Left colon (tissue), 2 donors: Measurements from ENCODE around the gene WHAMM. TPM values are rescaled to one million over a fixed set of nuclear protein-coding genes. Genes with fewer than 3 reads are reported as not detected.
"Not testable (repeated sequence)": the region's sequence is repeated elsewhere in the genome, so short reads cannot be mapped to it uniquely, and the experiment has no call there.

ENCODE experiments used
- ATAC-seq: fragments of 200-7000 bp; cut with Tn5 transposase; one replicate; pipeline ENCODE4 v1.9.1; 2020; ENCODE audit warnings: mild to moderate bottlenecking, moderate library complexity
- DNase-seq, 2 donors: peaks; one replicate each; pipeline ENCODE4 v3.0.0-alpha.2; 2020
- intact Hi-C, 2 donors: fragments of 100-400 bp; cut with DNase I in 1 of 2; cut with micrococcal nuclease in 1 of 2; formaldehyde crosslinking; loops; one replicate each; pipeline versions ENCODE4 v1.11.2 to v1.14.0; 2022; cut with DNase I, micrococcal nuclease
- long read RNA-seq: library from polyadenylated mRNA; unstranded; transcript quantifications from one replicate; pipeline ENCODE4 v2.0.0, GENCODE V29; 2021
- total RNA-seq, 2 donors: library from RNA; stranded (reverse); fragmentation: NEBNext Ultra II Directional; extraction: Animal tissue kit (Norgen Biotek cat#: 25700); gene quantifications; one replicate each; pipeline ENCODE4 v1.2.1, GENCODE V29; 2021
- donor health status: DM: no; HTN: no; CAD: no.
- donor health status: DM: yes; HTN: yes; CAD: no.

Gene WHAMM
- total RNA-seq: 10 to 100 TPM in 1 of 2 donors, 1 to 10 TPM in 1; 9.1 to 11.3 TPM
- long read RNA-seq, full-length matches to known transcripts: 1 of 14 reads
- long read RNA-seq, partial matches to known transcripts: 10 of 14 reads
- long read RNA-seq, other reads (novel, unspliced or antisense): 3 of 14 reads

- intact Hi-C loops: no loop called here
- DNase-seq (peak; percentile 97 to 99), ATAC-seq (peak; percentile 96)
These were observed at the start of gene WHAMM for GRCh38 chr15:82809308-82810060. Gene WHAMM, plus strand, starts transcription at chr15:82809628. Its CDS starts 99 bp downstream, at chr15:82809727.

GRCh38 chr15:82763361-82764116, 45.9 kb upstream of the WHAMM start:
- intact Hi-C loops: no loop called here
- DNase-seq: no peak
- ATAC-seq: no peak

- intact Hi-C loops: no loop called here
- no peak for ATAC-seq
- no peak for DNase-seq
These were observed 45.3 kb upstream of the WHAMM start for GRCh38 chr15:82764117-82764490.

GRCh38 chr15:82764740-82765139, 44.7 kb upstream of the WHAMM start:
- no peak for ATAC-seq
- no peak for DNase-seq
- intact Hi-C loops: no loop called here

GRCh38 chr15:82766201-82766600, 43.2 kb upstream of the WHAMM start:
- DNase-seq, ATAC-seq, intact Hi-C loops: not testable (repeated sequence)

GRCh38 chr15:82767163-82767829, 42.1 kb upstream of the WHAMM start:
- ATAC-seq (no peak), DNase-seq (no peak)
- intact Hi-C loops: no loop called here

- ATAC-seq: no peak
- intact Hi-C loops: no loop called here
These were observed 40.9 kb upstream of the WHAMM start for GRCh38 chr15:82768414-82769054.

GRCh38 chr15:82771789-82772607, 37.4 kb upstream of the WHAMM start:
- no peak for DNase-seq
- intact Hi-C loops: no loop called here
- ATAC-seq: no peak

More at GRCh38 chr15:82768414-82769054, 40.9 kb upstream of the WHAMM start:
- DNase-seq: no peak

- no peak for DNase-seq
- intact Hi-C loops: no loop called here
- no peak for ATAC-seq
These were observed 34.9 kb upstream of the WHAMM start for GRCh38 chr15:82774496-82774895.

GRCh38 chr15:82778755-82779154, 30.7 kb upstream of the WHAMM start:
- no peak for ATAC-seq
- no peak for DNase-seq

GRCh38 chr15:82781349-82781748, 28.1 kb upstream of the WHAMM start:
- no peak for DNase-seq
- ATAC-seq: no peak
- intact Hi-C loops: no loop called here

More at GRCh38 chr15:82778755-82779154, 30.7 kb upstream of the WHAMM start:
- intact Hi-C loops: no loop called here

GRCh38 chr15:82788496-82788895, 20.9 kb upstream of the WHAMM start:
- DNase-seq: no peak
- intact Hi-C loops: no loop called here
- no peak for ATAC-seq

- intact Hi-C loops: no loop called here
- DNase-seq: no peak
- ATAC-seq: no peak
These were observed 19.9 kb upstream of the WHAMM start for GRCh38 chr15:82789491-82789890.

- DNase-seq: peak; percentile 21 to 46
- peak; percentile 97 for ATAC-seq
- intact Hi-C loops: no loop called here
These were observed 19.1 kb upstream of the WHAMM start for GRCh38 chr15:82790321-82790720.

- no peak for ATAC-seq
- intact Hi-C loops: no loop called here
- DNase-seq: no peak
These were observed 17.4 kb upstream of the WHAMM start for GRCh38 chr15:82792068-82792467.

GRCh38 chr15:82793737-82794136, 15.7 kb upstream of the WHAMM start:
- ATAC-seq (no peak), DNase-seq (no peak)
- intact Hi-C loops: no loop called here

- intact Hi-C loops: no loop called here
- ATAC-seq: no peak
- DNase-seq: no peak
These were observed 11.3 kb upstream of the WHAMM start for GRCh38 chr15:82798104-82798503.

- ATAC-seq (no peak), DNase-seq (no peak)
- intact Hi-C loops: no loop called here
These were observed 10.8 kb upstream of the WHAMM start for GRCh38 chr15:82798531-82799166.
